Nephron (organoid): Measurements from ENCODE around the gene TSC1.

Experiments
- H3K27ac Mint-ChIP-seq, 3 experiments: 2 replicates each; pipeline ENCODE4 v1.8.0; 2020; ENCODE audit warnings: mixed read lengths in 3 of 3, mild to moderate bottlenecking in 2 of 3, moderate library complexity in 1 of 3
- H3K27me3 Mint-ChIP-seq: 2 replicates; pipeline ENCODE4 v1.8.0; 2021; ENCODE audit warnings: low read depth, mild to moderate bottlenecking, moderate library complexity, mixed read lengths
- H3K36me3 Mint-ChIP-seq: 2 replicates; pipeline ENCODE4 v1.8.0; 2020; ENCODE audit warnings: low read depth, mixed read lengths
- H3K4me1 Mint-ChIP-seq: 2 replicates; pipeline ENCODE4 v1.8.0; 2020; ENCODE audit warnings: mixed read lengths
- H3K4me3 Mint-ChIP-seq, 3 experiments: 2 replicates each; pipeline ENCODE4 v1.8.0; 2020; ENCODE audit warnings: mild to moderate bottlenecking in 3 of 3, mixed read lengths in 3 of 3, moderate library complexity in 2 of 3
- H3K9me3 Mint-ChIP-seq: 2 replicates; pipeline ENCODE4 v1.8.0; 2020; ENCODE audit warnings: mixed read lengths
- TF ChIP-seq, protein P1 (sequence below), 3 experiments: fragments of 200-600 bp; sonication (generic); IDR thresholded peaks; one replicate each; pipeline ENCODE4 v1.5.0; 2021; ENCODE audit warnings: antibody characterized with exemption in 3 of 3; ENCODE audit not compliant: unreplicated experiment in 3 of 3

Gene TSC1

DNA sequence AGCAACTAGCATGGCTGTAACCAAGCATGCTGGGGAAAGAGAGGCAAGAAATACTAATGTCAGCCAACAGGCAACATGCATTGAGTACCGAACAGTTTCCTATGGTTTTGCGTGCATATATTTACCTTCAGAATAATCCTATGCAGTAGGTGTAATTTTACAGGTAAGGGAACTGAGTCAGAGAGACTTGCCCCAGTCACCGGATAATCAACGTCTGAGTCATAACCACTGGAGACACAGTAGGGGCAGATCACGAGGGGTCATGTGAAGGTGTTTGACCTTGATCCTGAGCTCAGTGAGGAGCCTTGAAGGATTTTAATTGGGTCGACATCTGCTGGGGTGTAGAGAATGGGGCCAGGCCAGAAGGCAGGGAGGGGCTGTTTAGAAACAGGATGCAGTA lies 13.4 kb upstream of the TSC1 start:
- Mint-ChIP-seq H3K9me3 (peaks cover 10% of the 10 kb centered on the region), H3K4me3 (no peak overlapping the region), H3K27ac (no peak overlapping the region), H3K4me1 (no peaks in the 10 kb centered on the region), H3K36me3 (no peaks in the 10 kb centered on the region), H3K27me3 (peaks cover 8% of the 10 kb centered on the region)
- TF ChIP-seq, protein P1, sequence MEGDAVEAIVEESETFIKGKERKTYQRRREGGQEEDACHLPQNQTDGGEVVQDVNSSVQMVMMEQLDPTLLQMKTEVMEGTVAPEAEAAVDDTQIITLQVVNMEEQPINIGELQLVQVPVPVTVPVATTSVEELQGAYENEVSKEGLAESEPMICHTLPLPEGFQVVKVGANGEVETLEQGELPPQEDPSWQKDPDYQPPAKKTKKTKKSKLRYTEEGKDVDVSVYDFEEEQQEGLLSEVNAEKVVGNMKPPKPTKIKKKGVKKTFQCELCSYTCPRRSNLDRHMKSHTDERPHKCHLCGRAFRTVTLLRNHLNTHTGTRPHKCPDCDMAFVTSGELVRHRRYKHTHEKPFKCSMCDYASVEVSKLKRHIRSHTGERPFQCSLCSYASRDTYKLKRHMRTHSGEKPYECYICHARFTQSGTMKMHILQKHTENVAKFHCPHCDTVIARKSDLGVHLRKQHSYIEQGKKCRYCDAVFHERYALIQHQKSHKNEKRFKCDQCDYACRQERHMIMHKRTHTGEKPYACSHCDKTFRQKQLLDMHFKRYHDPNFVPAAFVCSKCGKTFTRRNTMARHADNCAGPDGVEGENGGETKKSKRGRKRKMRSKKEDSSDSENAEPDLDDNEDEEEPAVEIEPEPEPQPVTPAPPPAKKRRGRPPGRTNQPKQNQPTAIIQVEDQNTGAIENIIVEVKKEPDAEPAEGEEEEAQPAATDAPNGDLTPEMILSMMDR (IDR thresholded peaks at IDR 0.05; ENCODE audit: unreplicated experiment in 3 of 3): no peak

DNA sequence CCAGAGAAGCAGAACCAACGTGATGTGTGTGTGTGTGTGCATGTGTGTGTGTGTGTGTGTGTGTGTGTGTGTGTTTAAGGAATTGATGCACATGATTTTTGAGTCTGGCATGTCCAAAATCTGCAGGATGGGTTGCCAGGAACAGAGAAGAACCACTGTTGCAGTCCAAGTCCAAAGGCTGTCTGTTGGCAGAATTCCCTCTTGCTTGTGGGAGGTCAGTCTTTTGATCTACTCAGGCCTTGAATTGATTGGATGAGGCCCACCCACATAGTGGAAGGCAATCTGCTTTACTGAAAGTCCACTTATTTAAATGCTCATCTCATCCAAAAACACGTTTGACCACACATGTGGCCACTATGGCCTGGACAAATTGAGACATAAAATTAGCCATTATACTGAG lies 11.4 kb upstream of the TSC1 start:
- peaks cover 10% of the 10 kb centered on the region for H3K9me3 Mint-ChIP-seq
- no peak overlapping the region for H3K27ac Mint-ChIP-seq
- no peaks in the 10 kb centered on the region for H3K4me1 Mint-ChIP-seq
- TF ChIP-seq, protein P1 (IDR thresholded peaks at IDR 0.05; ENCODE audit: unreplicated experiment in 3 of 3): no peak
- H3K36me3 Mint-ChIP-seq: no peaks in the 10 kb centered on the region
- peaks cover 8% of the 10 kb centered on the region for H3K27me3 Mint-ChIP-seq
- H3K4me3 Mint-ChIP-seq: no peak overlapping the region

GRCh38 chr9:132955123-132955522 lies 10.7 kb upstream of the TSC1 start:
- H3K9me3 Mint-ChIP-seq: peaks cover 10% of the 10 kb centered on the region
- H3K4me1 Mint-ChIP-seq: no peaks in the 10 kb centered on the region
- H3K27ac Mint-ChIP-seq: no peak overlapping the region
- H3K4me3 Mint-ChIP-seq: no peak overlapping the region
- peaks cover 8% of the 10 kb centered on the region for H3K27me3 Mint-ChIP-seq
- H3K36me3 Mint-ChIP-seq: no peaks in the 10 kb centered on the region
- TF ChIP-seq, protein P1 (IDR thresholded peaks at IDR 0.05; ENCODE audit: unreplicated experiment in 3 of 3): no peak

DNA sequence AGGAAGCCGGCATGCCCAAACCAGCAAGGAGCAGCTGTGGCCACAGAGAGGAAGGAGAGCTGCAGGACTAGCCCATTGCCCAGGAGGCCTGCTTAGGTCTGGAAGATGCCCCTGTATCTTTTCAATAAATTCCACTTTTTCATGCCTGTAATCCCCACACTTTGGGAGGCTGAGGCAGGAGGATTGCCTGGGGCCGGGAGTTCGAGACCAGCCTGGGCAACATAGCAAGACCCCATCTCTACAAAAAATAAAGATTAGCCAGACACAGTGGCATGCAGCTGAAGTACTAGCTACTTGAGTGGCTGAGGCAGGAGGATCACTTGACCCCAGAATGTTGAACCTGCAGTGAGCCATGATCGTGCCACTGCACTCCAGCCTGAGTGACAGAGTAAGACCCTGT lies 5.3 kb upstream of the TSC1 start:
- TF ChIP-seq, protein P1 (IDR thresholded peaks at IDR 0.05; ENCODE audit: unreplicated experiment in 3 of 3): no peak
- no peaks in the 10 kb centered on the region for H3K9me3 Mint-ChIP-seq
- no peak overlapping the region for H3K4me3 Mint-ChIP-seq
- H3K4me1 Mint-ChIP-seq: peaks cover 19% of the 10 kb centered on the region
- H3K27ac Mint-ChIP-seq: no peak overlapping the region
- H3K36me3 Mint-ChIP-seq: no peaks in the 10 kb centered on the region
- no peaks in the 10 kb centered on the region for H3K27me3 Mint-ChIP-seq

DNA sequence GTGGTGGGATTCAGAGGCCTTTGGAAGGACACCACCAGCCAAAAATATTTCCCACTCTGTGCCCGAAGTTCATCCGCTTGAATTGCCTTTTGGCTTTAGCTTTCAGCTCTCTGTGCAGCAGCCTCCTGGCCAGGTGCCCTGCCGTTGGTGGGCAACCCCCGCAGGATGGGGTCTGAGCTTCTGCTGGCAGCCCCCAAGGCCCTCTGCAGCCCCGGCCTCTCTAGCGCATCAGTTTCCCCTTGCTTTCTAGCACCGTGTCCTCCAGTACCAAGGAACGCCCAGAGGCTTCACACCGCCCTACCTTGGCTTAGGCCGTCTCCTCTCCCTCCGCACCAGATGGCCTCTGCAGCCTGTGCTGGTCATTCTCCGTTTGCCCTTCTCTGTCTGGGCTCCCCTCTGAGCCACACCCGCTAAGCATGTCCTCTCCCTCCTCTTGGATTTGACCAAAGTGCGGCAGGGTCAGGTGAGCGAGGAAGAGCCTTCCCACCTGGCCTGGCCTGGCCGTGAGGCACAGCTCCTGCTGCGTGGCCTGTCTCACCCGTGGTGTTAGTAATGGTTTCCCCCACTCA lies 4.2 kb upstream of the TSC1 start:
- peak overlapping the region in 1 of 3 experiments; percentile 6 for H3K4me3 Mint-ChIP-seq
- H3K36me3 Mint-ChIP-seq: no peaks in the 10 kb centered on the region
- no peaks in the 10 kb centered on the region for H3K27me3 Mint-ChIP-seq
- TF ChIP-seq, protein P1 (IDR thresholded peaks at IDR 0.05; ENCODE audit: unreplicated experiment in 3 of 3): no peak
- H3K27ac Mint-ChIP-seq: no peak overlapping the region
- peaks cover 23% of the 10 kb centered on the region for H3K4me1 Mint-ChIP-seq
- H3K9me3 Mint-ChIP-seq: no peaks in the 10 kb centered on the region

- TF ChIP-seq, protein P1 (IDR thresholded peaks at IDR 0.05; ENCODE audit: unreplicated experiment in 3 of 3): no peak
- H3K4me1 Mint-ChIP-seq: peaks cover 31% of the 10 kb centered on the region
- H3K27me3 Mint-ChIP-seq: no peaks in the 10 kb centered on the region
- H3K36me3 Mint-ChIP-seq: no peaks in the 10 kb centered on the region
- no peak overlapping the region for H3K4me3 Mint-ChIP-seq
- no peaks in the 10 kb centered on the region for H3K9me3 Mint-ChIP-seq
- H3K27ac Mint-ChIP-seq: no peak overlapping the region
These were observed 3.3 kb upstream of the TSC1 start for GRCh38 chr9:132947756-132948155.
